Testis (tissue), 2 donors: ENCODE data around the gene ATP6V1G3.

Experiments used
- POLR2A ChIP-seq: fragments of 450-650 bp; IDR thresholded peaks from one replicate; pipeline ENCODE4 v1.6.1; 2017; ENCODE audit warnings: antibody characterized with exemption, mild to moderate bottlenecking, moderate library complexity
- TF ChIP-seq, protein P1 (sequence below), 3 experiments: fragments of 450-650 bp in 2 of 3; fragments of 200-600 bp in 1 of 3; sonication (generic) in 1 of 3; IDR thresholded peaks; one replicate each; pipeline ENCODE4 v1.5.1; 2016 to 2019; ENCODE audit warnings: antibody characterized with exemption in 3 of 3, mild to moderate bottlenecking in 2 of 3, moderate library complexity in 1 of 3

DNA sequence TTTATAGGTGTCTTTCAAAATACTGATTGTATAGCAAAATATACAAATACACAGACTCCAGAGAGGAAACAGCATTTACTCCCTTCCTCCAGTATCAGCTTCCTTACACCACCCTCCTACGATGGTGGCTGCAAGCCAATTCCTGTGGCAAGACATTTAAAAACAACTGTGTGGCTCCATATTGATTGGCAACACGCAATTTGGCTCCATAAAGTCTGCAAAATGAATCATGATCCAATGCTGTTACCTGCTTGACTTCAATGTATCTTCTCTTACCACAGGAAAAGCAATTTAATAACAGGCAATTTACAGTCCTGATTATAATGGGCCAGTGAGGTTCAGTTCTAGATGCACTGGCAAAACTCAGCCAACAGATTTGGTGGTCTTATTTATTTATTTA is 19.7 kb upstream of the ATP6V1G3 start:
- TF ChIP-seq, protein P1, sequence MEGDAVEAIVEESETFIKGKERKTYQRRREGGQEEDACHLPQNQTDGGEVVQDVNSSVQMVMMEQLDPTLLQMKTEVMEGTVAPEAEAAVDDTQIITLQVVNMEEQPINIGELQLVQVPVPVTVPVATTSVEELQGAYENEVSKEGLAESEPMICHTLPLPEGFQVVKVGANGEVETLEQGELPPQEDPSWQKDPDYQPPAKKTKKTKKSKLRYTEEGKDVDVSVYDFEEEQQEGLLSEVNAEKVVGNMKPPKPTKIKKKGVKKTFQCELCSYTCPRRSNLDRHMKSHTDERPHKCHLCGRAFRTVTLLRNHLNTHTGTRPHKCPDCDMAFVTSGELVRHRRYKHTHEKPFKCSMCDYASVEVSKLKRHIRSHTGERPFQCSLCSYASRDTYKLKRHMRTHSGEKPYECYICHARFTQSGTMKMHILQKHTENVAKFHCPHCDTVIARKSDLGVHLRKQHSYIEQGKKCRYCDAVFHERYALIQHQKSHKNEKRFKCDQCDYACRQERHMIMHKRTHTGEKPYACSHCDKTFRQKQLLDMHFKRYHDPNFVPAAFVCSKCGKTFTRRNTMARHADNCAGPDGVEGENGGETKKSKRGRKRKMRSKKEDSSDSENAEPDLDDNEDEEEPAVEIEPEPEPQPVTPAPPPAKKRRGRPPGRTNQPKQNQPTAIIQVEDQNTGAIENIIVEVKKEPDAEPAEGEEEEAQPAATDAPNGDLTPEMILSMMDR (IDR thresholded peaks at IDR 0.05), result no peak
- no peak for TF ChIP-seq POLR2A
